Naive thymus-derived CD4-positive, alpha-beta T cell (primary cell): ENCODE measurements around the gene CD160. TPM values are rescaled to one million over a fixed set of nuclear protein-coding genes. Genes with fewer than 3 reads are reported as not detected.
"Not testable (repeated sequence)": the region's sequence is repeated elsewhere in the genome, so short reads cannot be mapped to it uniquely, and the experiment has no call there.

ENCODE experiments used
- ATAC-seq: fragments of 150-1000 bp; cut with Tn5 transposase; 2 replicates; pipeline ENCODE4 v1.10.0; 2021; ENCODE audit warnings: mild to moderate bottlenecking, moderate library complexity
- CTCF ChIA-PET: fragments of 350-600 bp; sonication (Branson Sonifier 250); formaldehyde crosslinking; loops from one replicate; lab custom pipeline; 2021; ENCODE audit warnings: antibody characterized with exemption; lab: Charles Lee
- POLR2A ChIA-PET: fragments of 350-600 bp; sonication (Branson Sonifier 250); formaldehyde crosslinking; loops from one replicate; lab custom pipeline; 2021; ENCODE audit warnings: antibody characterized with exemption, inconsistent platforms; lab: Charles Lee
- DNase-seq, 9 donors: peaks; one replicate each; pipeline versions ENCODE4 v3.0.0 to v3.0.0-alpha.2; 2020 to 2022; ENCODE audit warnings: mixed read lengths in 1 of 9
- H3K27ac ChIP-seq: one replicate; pipeline ENCODE4 v1.7.0; 2013; ENCODE audit warnings: mild to moderate bottlenecking, low read depth, low read length, moderate library complexity
- H3K27me3 ChIP-seq, 2 donors: one replicate each; pipeline ENCODE4 v1.7.0; 2013; ENCODE audit warnings: low read length in 2 of 2, mild to moderate bottlenecking in 2 of 2, moderate library complexity in 2 of 2; ENCODE audit not compliant: control insufficient read depth in 2 of 2, insufficient read depth in 2 of 2
- H3K36me3 ChIP-seq, 3 experiments: 1 replicate in 2 of 3; 2 replicates in 1 of 3; pipeline ENCODE4 v1.7.0; 2013; ENCODE audit warnings: low read length in 3 of 3, mild to moderate bottlenecking in 3 of 3, moderate library complexity in 1 of 3; ENCODE audit not compliant: insufficient read depth in 3 of 3, control insufficient read depth in 2 of 3
- H3K4me1 ChIP-seq, 2 donors: one replicate each; pipeline ENCODE4 v1.7.0; 2013; ENCODE audit warnings: low read length in 2 of 2, mild to moderate bottlenecking in 2 of 2, moderate library complexity in 1 of 2; ENCODE audit not compliant: control insufficient read depth in 2 of 2, insufficient read depth in 2 of 2
- H3K4me3 ChIP-seq: 2 replicates; pipeline ENCODE4 v1.7.0; 2013; ENCODE audit warnings: mild to moderate bottlenecking, low read length
- H3K9me3 ChIP-seq, 3 experiments: 1 replicate in 2 of 3; 2 replicates in 1 of 3; pipeline ENCODE4 v1.7.0; 2013; ENCODE audit warnings: low read length in 3 of 3; ENCODE audit not compliant: control insufficient read depth in 2 of 3
- H3K27ac Mint-ChIP-seq, 9 donors: one replicate each; pipeline ENCODE4 v1.8.0; 2020 to 2022; ENCODE audit warnings: mixed read lengths in 9 of 9, mild to moderate bottlenecking in 8 of 9, moderate library complexity in 5 of 9, inconsistent platforms in 2 of 9
- H3K27me3 Mint-ChIP-seq, 5 donors: one replicate each; pipeline ENCODE4 v1.8.0; 2021 to 2022; ENCODE audit warnings: mixed read lengths in 5 of 5, mild to moderate bottlenecking in 1 of 5
- H3K36me3 Mint-ChIP-seq, 5 donors: one replicate each; pipeline ENCODE4 v1.8.0; 2020 to 2022; ENCODE audit warnings: mixed read lengths in 5 of 5, mild to moderate bottlenecking in 3 of 5, inconsistent platforms in 1 of 5
- H3K4me1 Mint-ChIP-seq, 7 donors: one replicate each; pipeline ENCODE4 v1.8.0; 2020 to 2022; ENCODE audit warnings: mixed read lengths in 7 of 7, mild to moderate bottlenecking in 3 of 7, inconsistent platforms in 1 of 7
- H3K4me3 Mint-ChIP-seq, 10 donors: one replicate each; pipeline ENCODE4 v1.8.0; 2020 to 2022; ENCODE audit warnings: mild to moderate bottlenecking in 10 of 10, mixed read lengths in 10 of 10, moderate library complexity in 6 of 10, inconsistent platforms in 2 of 10
- H3K9me3 Mint-ChIP-seq, 11 donors: one replicate each; pipeline ENCODE4 v1.8.0; 2020 to 2022; ENCODE audit warnings: mixed read lengths in 11 of 11, mild to moderate bottlenecking in 4 of 11, inconsistent platforms in 1 of 11, moderate library complexity in 1 of 11
- intact Hi-C, 2 donors: fragments of 100-400 bp; cut with micrococcal nuclease; formaldehyde crosslinking; loops; one replicate each; pipeline ENCODE4 v1.15.1; 2023
- polyA plus RNA-seq, 2 donors: library from polyadenylated mRNA; unstranded; fragments of 300-500 nt; fragmentation: Illumina TruSeq; gene quantifications; one replicate each; pipeline ENCODE4 v1.2.3, GENCODE V29; 2021
- total RNA-seq, 6 experiments: library from RNA in 5 of 6; stranded (reverse) in 5 of 6; gene quantifications; 1 replicate in 5 of 6; 2 replicates in 1 of 6; pipeline ENCODE4 v1.2.3 and lab custom pipeline; 2021 to 2026

CD160 gene
- total and polyA plus RNA-seq, 7 experiments from 2014 or later = 0.15 to 12.0 (median 0.34) TPM; not detected in 2

DNA sequence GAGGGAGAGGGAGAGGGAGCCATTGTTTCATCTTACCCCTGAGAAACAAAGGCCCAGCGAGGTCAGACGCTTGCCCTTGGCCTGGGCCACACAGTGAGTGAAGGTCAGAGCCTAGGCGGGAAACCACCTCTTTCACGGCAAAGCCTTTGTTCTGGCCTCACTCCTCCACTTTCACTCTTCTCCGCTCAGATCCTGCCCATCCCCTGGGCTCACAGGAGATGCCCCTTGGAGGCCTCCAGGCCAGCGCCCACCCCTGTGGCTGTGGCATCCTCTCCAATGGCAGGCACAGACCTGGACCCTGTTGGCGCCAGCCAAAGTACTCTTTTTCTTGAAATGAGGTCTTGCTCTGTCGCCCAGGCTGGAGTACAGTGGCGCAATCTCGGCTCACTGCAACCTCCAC lies 48.7 kb downstream of the CD160 start:
- H3K27me3 Mint-ChIP-seq, H3K4me1 Mint-ChIP-seq, H3K4me3 Mint-ChIP-seq, ATAC-seq, CTCF ChIA-PET, H3K27me3 ChIP-seq, H3K4me3 ChIP-seq, intact Hi-C loops, H3K27ac ChIP-seq, DNase-seq, H3K9me3 ChIP-seq, H3K9me3 Mint-ChIP-seq, H3K4me1 ChIP-seq: not testable (repeated sequence)
- peaks cover 0 to 23% (median 0%) of the 10 kb centered on the region in 3 experiments for H3K36me3 ChIP-seq
- peaks cover 0 to 47% (median 36%) of the 10 kb centered on the region in 5 donors for H3K36me3 Mint-ChIP-seq
- POLR2A ChIA-PET = interaction anchor here (0.5 kb wide), 1 partner anchor 11 kb away, joined by 3 read pairs; no protein-coding TSS in a partner anchor
- H3K27ac Mint-ChIP-seq = peak overlapping the region in 1 of 9 donors; percentile 29

DNA sequence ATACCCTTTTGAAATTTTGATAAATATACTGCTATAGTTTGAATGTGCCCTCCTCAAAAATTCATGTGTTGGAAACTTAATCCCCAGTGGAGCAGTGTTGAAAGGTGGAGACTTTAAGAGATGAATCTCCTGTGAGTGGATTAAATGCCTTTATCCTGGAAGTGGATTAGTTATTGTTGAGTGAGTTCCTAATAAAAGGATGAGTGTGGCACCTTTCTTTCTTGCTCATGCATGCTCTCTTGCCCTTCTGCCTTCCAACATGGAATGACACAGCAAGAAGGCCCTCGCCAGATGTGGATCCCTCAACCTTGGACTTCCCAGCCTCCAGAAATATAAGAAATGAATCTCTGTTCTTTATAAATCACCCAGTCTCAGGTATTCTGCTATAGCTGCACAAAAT lies 51.8 kb downstream of the CD160 start:
- POLR2A ChIA-PET = no interaction called here
- no peaks in the 10 kb centered on the region for H3K4me1 ChIP-seq
- DNase-seq (no peak), ATAC-seq (no peak)
- CTCF ChIA-PET = no interaction called here
- Mint-ChIP-seq H3K27me3 (no peaks in the 10 kb centered on the region), H3K4me1 (peaks cover 7 to 20% (median 14%) of the 10 kb centered on the region in 7 donors), H3K9me3 (no peaks in the 10 kb centered on the region), H3K27ac (no peak overlapping the region), H3K36me3 (peaks cover 7 to 45% (median 31%) of the 10 kb centered on the region in 5 donors), H3K4me3 (no peak overlapping the region)
- H3K27me3 ChIP-seq = no peaks in the 10 kb centered on the region
- intact Hi-C loops = loop anchor here in 1 of 2 donors (10.0 kb wide), 1 partner anchor 54 kb away; the partner anchor contains the start of genes POLR3C and RNF115
- H3K4me3 ChIP-seq = no peak overlapping the region
- H3K36me3 ChIP-seq = peaks cover 0 to 23% (median 0%) of the 10 kb centered on the region in 3 experiments
- no peaks in the 10 kb centered on the region for H3K9me3 ChIP-seq
- no peak overlapping the region for H3K27ac ChIP-seq

GRCh38 chr1:145773423-145773822 lies 54.1 kb downstream of the CD160 start:
- H3K27ac ChIP-seq = no peak overlapping the region
- peaks cover 7 to 44% (median 29%) of the 10 kb centered on the region in 5 donors for H3K36me3 Mint-ChIP-seq
- H3K36me3 ChIP-seq = peaks cover 0 to 21% (median 0%) of the 10 kb centered on the region in 3 experiments
- POLR2A ChIA-PET = interaction anchor here (0.7 kb wide), 1 partner anchor 169 kb away, joined by 3 read pairs; no protein-coding TSS in a partner anchor
- peaks cover 7 to 25% (median 17%) of the 10 kb centered on the region in 7 donors for H3K4me1 Mint-ChIP-seq
- H3K4me3 ChIP-seq = no peak overlapping the region
- intact Hi-C loops = loop anchor here in 1 of 2 donors (10.0 kb wide), 1 partner anchor 51 kb away; the partner anchor contains the start of genes POLR3C and RNF115
- DNase-seq (no peak), ATAC-seq (no peak)
- H3K27me3 Mint-ChIP-seq = no peaks in the 10 kb centered on the region
- H3K9me3 Mint-ChIP-seq = no peaks in the 10 kb centered on the region
- CTCF ChIA-PET = no interaction called here
- no peaks in the 10 kb centered on the region for H3K27me3 ChIP-seq
- no peaks in the 10 kb centered on the region for H3K4me1 ChIP-seq
- H3K9me3 ChIP-seq = no peaks in the 10 kb centered on the region
- H3K27ac Mint-ChIP-seq = peak overlapping the region in 5 of 9 donors; percentile 3 to 86 (median 34)
- no peak overlapping the region for H3K4me3 Mint-ChIP-seq

- peaks cover 7 to 27% (median 12%) of the 10 kb centered on the region in 5 donors for H3K36me3 Mint-ChIP-seq
- ChIA-PET CTCF (no interaction called here), POLR2A (no interaction called here)
- intact Hi-C loops = loop anchor here in 1 of 2 donors (10.0 kb wide), 1 partner anchor 47 kb away; the partner anchor contains the start of genes POLR3C and RNF115
- peak overlapping the region in 2 of 9 donors; percentile 7 to 23 for H3K27ac Mint-ChIP-seq
- Histone ChIP-seq H3K36me3 (peaks cover 0 to 18% (median 0%) of the 10 kb centered on the region in 3 experiments), H3K27ac (no peak overlapping the region), H3K4me3 (no peak overlapping the region), H3K27me3 (no peaks in the 10 kb centered on the region), H3K9me3 (no peaks in the 10 kb centered on the region), H3K4me1 (no peaks in the 10 kb centered on the region)
- no peaks in the 10 kb centered on the region for H3K27me3 Mint-ChIP-seq
- H3K9me3 Mint-ChIP-seq = no peaks in the 10 kb centered on the region
- DNase-seq = no peak
- H3K4me1 Mint-ChIP-seq = peaks cover 6 to 24% (median 17%) of the 10 kb centered on the region in 7 donors
- no peak overlapping the region for H3K4me3 Mint-ChIP-seq
- ATAC-seq = no peak
Measured at GRCh38 chr1:145777357-145778145, 58.3 kb downstream of the CD160 start.

DNA sequence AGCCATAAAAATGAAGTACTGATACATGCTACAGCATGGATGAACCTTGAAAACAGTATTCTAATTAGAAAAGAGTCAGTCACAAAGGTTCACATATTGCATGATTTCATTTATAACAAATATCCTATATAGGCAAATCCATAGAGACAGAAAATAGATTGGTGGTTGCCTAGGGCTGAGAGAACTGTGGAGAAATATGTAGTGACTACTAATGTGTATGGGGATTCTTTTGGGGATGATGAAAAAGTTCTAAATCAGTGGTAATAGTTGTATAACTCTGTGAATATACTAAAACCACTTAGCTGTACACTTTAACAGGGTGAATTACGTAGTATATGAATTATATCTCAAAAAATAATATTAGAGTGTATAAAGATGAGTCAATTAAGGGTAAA lies 58.8 kb downstream of the CD160 start:
- DNase-seq = no peak
- Mint-ChIP-seq H3K27ac (peak overlapping the region in 1 of 9 donors; percentile 23), H3K4me3 (no peak overlapping the region)

DNA sequence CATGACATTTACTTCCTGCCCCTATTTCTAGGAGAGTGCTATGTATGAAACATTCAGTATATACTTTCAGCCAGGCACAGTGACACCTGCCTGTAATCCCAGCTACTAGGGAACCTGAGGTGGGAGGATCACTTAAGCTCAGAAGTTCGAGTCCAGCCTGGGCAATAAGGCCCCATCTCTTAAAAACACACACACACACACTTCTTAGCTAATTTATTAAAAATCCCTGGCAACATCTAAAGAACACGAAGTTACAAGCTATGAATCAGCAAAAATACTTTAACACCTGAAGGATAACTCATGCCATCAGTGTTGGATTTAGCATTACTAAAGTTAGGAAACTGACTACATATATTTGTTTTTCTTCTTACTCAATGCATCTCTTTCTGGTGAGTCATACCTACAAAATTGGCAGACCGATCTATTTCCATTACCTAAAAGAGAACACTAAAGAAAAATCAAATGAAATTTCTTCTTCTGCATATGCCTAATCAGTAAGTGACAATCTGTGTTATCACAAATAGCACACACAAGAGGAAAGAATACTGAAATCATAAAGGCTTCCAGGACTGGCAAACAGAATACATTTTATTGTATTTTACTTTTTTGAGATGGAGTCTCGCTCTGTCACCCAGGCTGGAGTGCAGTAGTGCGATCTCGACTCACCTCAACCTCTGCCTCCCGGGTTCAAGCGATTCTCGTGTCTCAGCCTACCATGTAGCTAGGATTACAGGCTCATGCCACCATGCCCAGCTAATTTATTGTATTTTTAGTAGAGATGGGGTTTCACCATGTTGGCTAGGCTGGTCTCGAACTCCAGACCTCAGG lies 63.2 kb downstream of the CD160 start:
- Mint-ChIP-seq H3K27ac (no peak overlapping the region), H3K4me3 (no peak overlapping the region), H3K36me3 (peaks cover 4 to 31% (median 21%) of the 10 kb centered on the region in 5 donors), H3K27me3 (no peaks in the 10 kb centered on the region), H3K9me3 (no peaks in the 10 kb centered on the region), H3K4me1 (peaks cover 14 to 27% (median 24%) of the 10 kb centered on the region in 7 donors)
- CTCF ChIA-PET = interaction anchor here (0.5 kb wide), 1 partner anchor 125 kb away, joined by 3 read pairs; no protein-coding TSS in a partner anchor
- Histone ChIP-seq H3K4me3 (no peak overlapping the region), H3K9me3 (no peaks in the 10 kb centered on the region), H3K27me3 (no peaks in the 10 kb centered on the region), H3K36me3 (peaks cover 0 to 26% (median 0%) of the 10 kb centered on the region in 3 experiments), H3K4me1 (peaks cover 0 to 5% of the 10 kb centered on the region in 2 donors), H3K27ac (no peak overlapping the region)
- intact Hi-C loops = no loop called here
- POLR2A ChIA-PET = no interaction called here
- no peak for ATAC-seq
- DNase-seq = no peak

More for the DNA sequence above, 58.8 kb downstream of the CD160 start:
- ChIA-PET CTCF (no interaction called here), POLR2A (no interaction called here)
- Histone ChIP-seq H3K27ac (no peak overlapping the region), H3K9me3 (no peaks in the 10 kb centered on the region), H3K36me3 (peaks cover 0 to 19% (median 0%) of the 10 kb centered on the region in 3 experiments), H3K4me1 (no peaks in the 10 kb centered on the region), H3K27me3 (no peaks in the 10 kb centered on the region), H3K4me3 (no peak overlapping the region)
- no peaks in the 10 kb centered on the region for H3K27me3 Mint-ChIP-seq
- ATAC-seq = no peak
- peaks cover 2 to 22% (median 10%) of the 10 kb centered on the region in 5 donors for H3K36me3 Mint-ChIP-seq
- H3K4me1 Mint-ChIP-seq = peaks cover 6 to 19% (median 12%) of the 10 kb centered on the region in 7 donors
- intact Hi-C loops = loop anchor here in 1 of 2 donors (10.0 kb wide), 1 partner anchor 47 kb away; the partner anchor contains the start of genes POLR3C and RNF115
- no peaks in the 10 kb centered on the region for H3K9me3 Mint-ChIP-seq
